GM12892 (cell line): ENCODE measurements around the gene RRP7A.

Source experiments
- POLR2A ChIP-seq: IDR thresholded peaks from 2 replicates; pipeline ENCODE4 v1.6.1; 2011; ENCODE audit warnings: low read depth, low read length, control low read depth
- POLR2AphosphoS5 ChIP-seq: IDR thresholded peaks from 2 replicates; pipeline ENCODE4 v1.6.1; 2011; ENCODE audit warnings: low read depth, low read length, control low read depth

DNA sequence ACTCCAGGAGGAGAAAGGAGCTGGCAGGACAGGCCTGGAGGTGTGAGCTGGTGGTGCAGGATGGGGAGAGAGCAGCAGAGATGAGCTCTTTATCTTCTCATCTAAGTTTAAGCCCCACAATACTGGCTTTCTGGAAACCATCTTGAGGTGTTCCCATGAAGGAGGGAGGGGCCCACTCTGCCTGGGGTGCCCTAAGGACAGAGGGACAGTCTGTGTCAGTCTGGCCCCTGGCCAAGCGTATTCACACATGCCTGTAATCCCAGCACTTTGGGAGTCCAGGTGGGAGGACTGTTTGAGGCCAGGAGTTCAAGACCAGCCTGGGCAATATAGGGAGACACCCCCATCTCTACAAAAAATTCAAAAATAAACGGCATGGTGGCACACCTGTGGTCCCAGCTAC is 43.1 kb upstream of the RRP7A start:
- TF ChIP-seq POLR2AphosphoS5 (no peak), POLR2A (no peak)
